GM21526 (cell line): ENCODE results near the gene AOC1.

Source experiments
- ATAC-seq: cut with Tn5 transposase; IDR thresholded peaks from one replicate; pipeline ENCODE4 v1.9.1; 2021; ENCODE audit warnings: moderate library complexity; ENCODE audit not compliant: unreplicated experiment, low FRiP score

Gene AOC1

DNA sequence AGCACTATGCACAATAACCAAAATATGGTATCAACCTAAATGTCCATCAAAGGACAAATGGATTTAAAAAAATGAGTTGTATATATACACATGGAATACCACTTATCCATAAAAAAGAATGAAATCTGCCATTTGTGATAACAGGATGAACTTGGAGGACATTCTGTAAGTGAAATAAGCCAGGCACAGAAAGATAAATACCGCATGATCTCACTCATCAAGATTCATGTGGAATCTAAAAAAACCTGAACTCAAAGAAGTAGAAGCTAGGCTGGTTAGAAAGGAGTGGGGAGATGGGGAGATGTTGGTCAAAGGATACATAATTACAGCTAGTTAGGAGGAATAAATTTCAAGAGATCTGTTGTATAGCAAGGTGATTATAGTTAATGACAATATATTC is 17.3 kb upstream of the AOC1 start:
- ATAC-seq, result no peak

DNA sequence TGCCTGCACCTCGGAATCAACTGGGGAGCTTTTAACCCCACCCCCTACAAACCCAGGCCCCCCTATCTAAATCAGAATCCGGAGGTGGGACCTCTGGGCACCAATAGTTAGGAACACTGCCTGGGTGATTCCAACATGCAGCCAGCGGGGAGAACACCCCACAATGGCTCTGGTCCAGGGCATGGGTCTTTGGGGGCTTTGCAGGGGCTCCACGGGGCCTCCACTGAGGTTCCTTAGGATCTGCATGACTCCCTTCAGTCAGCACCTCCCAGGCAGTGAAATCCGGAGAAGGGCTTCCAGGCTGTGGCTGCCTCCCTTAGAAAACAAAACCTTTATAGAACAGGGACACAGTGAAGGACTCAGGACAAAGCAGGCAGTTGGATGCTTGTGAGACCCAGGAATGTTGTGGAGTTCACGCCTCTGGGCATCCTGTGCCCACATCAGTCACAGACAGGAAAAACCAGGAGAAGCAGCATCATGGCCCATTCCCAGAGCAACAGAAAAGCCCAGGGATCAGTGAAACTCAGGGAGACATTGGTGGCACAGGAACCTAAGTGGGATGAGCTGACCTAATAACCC is 16.5 kb upstream of the AOC1 start:
- ATAC-seq, result no peak

DNA sequence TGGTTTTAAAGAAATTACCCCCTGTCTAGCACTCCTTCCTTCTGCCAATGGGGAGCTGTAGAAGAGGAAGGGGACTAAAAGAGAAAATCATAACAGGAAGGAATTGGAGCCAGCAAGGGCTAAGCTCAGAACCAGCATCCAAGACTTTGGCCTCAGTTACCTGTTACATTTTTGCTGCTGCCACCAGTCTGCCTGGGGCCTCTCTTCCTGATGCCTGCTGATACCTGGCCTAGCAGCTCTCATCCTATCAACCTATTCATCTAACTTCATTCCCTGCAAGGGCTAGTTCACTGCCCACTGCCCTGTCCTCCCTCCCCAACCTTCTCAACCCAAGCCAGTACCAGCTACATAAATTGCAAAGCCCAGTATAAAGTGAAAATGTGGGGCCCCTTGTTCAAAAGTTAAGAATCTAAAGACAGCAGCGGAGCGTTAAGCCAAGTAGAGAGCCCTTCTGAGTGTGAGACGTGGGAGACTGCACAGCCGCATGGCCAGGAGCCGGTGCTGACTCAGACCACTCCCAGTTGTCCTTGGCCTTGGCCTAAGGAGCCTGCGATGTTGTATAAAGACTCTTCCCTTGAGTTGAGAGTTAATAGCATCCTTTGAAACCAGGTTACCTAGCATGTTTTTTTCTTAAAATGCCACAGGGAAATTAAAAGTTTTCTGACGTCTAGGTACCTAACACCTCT is 13.2 kb upstream of the AOC1 start:
- ATAC-seq, result no peak

DNA sequence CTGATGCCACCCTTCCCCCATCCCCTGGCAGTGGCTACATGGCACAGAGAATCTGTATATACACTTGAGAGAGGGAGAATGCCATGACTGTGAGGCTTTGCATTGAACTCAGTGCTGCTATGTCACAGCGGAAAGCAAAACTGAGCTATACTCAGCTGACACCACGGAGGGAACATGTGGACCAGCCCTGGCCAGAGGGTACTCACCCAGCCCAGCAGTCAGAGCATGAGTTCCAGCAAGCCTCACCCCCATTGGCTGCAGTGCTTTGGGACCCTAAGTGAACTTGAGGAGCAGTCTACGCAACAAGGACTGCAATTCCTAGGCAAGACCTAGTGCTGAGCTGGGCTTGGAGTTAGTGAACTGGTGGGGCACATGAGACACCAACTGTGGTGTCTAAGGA is 10.3 kb upstream of the AOC1 start:
- ATAC-seq, result no peak

DNA sequence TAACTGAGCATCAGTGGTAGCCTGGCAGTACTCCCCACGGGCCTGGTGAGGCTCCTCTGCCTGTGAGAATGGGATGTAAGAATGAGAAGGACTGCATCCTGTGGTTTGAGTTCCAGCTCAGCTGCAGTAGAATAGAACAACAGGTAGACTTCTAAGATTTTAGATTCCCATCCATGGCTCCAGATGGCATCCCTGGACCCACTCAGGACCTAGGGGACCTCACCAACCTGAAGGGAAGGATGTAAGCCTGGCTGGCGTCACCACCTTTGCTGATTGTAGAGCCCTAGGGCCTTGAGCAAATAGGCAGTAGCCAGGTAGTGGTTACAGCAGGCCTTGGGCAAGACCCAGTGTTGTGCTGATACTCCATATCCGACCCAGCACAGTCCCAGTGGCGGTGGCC is 9.6 kb upstream of the AOC1 start:
- no peak for ATAC-seq

DNA sequence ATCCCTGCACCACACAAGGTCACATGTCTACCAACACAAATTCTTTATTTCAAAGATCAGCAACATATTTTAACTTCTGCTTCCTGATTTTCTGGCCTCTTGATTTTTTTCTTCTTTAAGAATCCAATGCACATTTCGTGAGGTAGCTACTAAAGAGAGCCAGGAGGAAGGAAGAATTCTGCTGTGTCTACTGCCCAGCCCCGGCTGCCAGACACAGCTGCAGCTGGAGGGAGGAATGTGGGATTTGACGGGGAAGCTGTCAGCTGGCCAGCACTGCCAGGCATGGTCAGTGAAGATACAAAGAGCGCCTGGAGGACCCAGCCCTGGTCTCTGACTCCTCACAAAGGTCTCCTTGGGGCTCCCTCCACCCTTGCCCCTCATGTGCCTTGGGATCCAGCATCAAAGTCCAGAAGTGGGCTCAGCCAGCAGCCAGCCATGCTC is 6.9 kb upstream of the AOC1 start:
- no peak for ATAC-seq

DNA sequence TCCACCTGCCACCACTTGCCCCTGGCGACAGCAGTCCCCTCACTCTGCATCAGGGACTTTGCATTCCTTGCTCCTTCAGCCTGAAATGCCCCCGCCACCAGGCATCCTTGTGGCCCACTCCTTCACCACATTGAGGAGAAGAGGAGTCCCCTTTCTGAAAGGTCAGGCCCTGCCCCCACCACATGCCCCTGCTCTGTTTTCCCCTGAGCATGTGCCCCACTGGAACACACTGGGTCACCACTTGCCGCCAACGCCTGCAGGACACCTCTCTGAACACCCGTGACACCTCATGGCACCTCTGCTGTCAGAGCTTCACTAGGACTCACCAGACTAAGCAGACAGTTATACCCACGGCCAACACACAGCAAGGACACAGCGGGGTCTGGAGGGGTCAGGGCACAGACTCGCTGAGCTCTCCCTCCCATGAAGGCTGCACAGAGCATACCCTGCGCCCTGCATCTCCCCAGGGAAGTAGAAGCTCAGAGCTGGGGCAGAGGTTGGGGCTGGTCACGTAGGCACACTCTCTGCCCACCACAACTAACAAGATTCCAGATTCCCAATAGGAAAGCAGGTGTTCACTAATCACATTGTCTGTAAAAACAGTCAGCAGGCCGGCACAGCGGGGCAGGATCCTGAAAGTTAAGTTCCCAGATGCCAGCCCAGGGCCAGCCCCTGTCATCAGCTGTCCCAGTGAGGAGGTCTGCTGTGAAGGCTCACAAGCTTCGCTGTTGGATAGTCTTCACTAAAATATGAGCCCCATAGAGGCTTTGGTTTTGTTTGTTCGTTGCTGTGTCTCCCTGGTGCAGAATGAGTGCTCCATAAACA is 5.8 kb upstream of the AOC1 start:
- no peak for ATAC-seq

DNA sequence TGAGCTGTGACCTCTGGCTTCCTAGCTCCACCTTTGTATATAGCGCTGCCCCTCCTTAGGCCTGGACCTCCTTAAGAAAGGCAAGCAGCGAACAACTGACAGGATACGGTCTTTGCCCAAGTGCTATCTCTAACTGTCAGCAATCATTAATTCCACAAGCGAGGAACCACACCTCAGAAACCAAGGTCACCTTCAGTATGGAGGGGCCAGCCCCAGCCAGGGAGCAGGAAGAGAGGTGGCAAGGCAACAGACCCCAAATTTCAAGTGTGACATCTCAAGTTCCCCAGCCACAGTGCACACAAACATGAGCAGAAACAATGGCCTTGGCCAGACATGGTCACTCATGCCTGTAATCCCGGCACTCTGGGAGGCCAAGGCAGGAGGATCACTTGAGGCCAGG is 4.8 kb upstream of the AOC1 start:
- no peak for ATAC-seq

DNA sequence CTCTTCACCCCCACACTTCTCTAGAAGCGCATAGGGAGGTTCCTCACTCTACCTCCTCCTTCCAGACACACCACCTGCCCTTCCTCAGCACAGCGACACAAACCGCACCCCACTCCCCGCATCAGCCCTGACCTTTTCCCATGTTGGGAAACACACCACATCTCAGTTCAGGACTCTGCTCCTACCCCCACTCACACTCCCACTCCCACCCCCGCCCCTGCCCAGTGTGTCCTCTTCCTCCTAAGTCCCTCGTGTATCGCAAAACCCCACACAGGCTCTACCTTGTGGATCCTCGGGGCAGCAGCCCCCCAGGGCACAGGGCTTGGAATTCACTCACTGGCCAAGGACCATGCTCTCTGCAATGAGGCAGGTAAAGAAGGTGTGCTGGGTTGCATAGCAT is 4.2 kb upstream of the AOC1 start:
- ATAC-seq, result no peak

DNA sequence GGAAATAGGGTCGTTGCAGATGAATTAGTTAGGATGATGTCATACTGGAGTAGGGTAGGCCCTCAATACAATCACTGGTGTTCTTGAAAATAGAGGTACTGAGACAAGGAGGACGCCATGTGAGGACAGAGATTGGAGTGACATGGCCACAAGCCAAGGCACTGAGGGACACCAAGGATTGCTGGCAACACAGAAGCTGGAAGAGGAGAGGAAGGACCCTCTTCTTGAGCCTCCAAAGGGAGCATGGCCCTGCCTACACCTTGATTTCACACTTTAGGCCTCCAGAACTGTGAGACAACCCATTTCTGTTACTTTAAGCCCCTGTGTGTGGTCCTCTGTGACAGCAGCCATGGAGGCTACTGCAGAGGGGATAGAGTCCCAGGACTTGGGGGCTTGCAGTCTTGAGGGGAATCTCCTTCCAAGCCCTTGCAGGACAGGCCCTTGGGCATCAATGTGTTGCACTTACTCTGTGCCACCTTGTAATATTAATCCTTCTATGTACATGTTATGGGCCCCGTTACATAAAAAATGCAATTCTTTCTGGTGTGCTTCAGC is 3.7 kb upstream of the AOC1 start:
- no peak for ATAC-seq

DNA sequence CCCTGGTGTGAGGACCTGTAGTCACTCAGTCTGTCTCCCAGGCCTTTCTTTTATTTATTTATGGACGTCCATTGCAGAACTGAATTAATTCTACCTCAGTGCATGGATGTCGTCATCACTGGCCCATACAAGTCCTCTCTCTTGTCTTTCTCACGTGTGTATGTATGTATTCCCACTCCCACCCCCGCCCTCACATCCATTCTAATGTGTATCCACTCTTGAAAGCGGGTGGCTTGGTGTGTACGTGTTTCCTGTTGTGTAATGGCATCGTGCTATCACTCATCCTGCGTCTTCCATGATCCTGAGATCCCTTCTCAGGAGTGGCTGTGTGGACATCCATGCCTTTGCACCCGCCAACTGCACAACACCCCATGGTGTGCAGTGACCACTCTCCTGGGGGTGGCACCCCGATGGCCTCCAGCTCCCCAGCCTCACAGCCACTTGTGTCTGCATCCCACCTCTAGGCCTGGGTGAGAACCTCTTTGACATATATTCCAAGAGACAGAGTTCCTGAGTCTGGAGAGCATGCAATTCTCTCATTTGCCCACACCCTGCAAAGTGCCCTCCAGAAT is 3.0 kb upstream of the AOC1 start:
- ATAC-seq, result no peak

DNA sequence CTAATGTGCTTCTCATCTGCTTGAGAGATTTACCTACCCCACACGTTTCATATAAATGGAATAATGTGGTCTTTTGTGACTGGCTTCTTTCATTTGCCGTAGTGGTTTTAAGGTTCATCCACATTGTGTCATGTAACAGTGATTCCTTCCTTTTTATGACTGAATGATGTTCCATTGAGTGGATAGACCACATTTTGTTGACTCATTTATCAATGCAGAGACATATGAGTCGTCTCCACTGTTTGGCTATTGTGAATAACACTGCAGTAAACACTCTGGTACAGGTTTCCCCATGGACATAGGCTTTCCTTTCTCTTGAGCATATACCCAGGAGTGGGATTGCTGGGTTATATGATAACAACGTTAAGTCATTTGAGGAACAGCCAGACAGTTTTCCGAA is 2.0 kb upstream of the AOC1 start:
- ATAC-seq, result no peak

DNA sequence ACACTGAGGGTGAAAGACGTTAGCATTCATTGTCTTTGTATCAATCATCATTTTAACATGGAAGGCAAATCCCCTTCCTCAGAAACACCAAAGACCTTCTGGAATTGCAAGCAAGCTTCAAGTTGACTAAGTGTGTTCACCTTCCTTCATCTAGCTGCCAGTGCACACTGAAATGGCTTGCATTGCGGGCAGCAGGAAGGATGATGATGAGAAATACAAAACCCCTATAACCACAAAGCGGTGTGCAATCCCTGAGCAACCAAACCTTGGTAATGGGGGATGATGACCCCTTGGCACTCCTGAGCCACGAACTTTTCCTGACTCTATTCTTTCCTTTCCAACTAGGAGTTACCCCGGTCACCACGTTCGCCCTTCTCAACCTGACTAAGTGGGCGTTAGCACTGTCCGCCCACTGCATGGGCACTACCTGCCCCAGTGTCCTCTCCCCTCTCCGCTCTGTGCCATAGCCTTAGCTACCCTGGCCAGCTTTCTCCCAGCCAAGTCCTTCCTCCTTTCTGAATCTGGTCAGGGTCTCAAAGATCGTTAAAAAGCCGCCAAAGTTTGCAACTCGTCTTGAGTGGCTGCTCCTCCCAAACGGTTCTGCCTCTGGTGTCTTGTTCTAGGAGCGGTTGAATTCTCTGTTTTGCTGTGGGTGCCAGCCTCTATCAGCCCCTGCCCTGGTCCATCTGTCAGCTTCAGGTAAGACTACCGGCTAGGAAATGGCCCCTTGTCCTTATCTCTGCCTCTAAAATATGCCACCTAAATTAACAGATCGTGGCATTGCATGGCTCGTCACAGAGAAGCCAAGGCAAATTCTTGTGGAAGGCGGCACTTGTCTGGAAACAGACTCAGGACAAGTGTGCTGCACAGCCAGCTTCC is 586 bp upstream of the AOC1 start:
- ATAC-seq, result no peak

DNA sequence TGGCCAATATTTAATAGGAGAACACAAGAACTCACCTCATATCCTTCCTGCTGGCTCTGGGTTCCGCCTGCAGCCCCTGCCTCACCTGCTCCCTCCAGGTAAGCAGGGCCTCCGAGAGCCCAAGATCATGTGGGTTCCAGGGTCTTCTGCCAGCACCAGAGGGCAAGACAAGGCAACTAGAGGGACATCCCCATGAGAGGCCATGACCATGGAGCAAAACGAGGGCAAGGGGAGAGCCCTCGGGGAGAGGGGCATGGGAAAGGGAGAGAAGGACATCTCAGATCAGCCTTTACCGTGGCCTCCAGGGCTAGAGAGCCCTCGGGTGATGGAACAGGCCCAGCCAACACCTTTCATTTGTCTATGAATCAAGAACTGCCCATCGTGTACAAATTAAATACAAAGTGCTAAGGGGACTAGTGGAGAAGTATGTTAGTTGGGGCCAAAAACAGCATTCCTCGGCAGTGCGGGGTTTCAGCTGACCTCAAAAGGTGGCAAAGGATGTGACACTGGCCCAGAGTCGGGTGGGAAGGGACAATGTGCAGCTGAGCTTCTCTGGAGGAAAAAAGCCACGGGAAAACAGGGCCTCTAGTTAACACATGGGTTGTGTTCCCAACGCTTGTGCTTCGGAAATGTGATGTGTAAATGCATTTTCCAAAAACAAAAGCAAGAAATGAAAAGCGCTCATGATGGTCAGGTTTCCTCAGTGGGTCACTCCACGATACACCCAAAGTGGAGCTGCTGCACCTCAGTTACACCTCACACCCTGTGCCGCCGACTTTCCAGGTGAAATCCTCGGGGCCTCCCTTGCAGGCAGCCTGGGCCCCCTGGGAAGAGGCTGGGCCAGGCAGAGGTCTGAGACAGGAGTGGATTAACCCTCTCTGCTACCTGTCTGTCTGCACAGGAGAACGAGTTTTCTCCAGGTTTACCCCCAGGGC is 2.0 kb downstream of the AOC1 start:
- no peak for ATAC-seq

DNA sequence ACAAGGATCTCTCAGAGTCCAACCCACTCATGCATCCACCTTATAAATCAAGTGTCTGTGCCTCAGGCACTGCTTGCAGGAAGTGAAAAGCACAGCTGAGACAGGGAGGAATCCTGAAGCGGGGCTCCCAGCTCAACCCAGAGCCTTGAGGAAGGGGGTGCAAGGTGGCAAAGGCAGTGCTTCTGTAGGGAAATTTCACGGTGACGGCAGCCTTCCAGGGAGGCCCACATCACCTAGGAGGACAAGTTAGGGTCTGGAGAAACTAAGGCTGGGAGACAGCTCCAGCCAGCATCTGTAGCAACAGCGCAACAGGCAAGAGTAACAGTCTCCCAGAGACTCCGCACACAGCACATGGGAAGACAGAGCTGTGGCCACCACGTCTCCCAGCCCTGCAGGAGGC is 2.7 kb downstream of the AOC1 start:
- no peak for ATAC-seq

DNA sequence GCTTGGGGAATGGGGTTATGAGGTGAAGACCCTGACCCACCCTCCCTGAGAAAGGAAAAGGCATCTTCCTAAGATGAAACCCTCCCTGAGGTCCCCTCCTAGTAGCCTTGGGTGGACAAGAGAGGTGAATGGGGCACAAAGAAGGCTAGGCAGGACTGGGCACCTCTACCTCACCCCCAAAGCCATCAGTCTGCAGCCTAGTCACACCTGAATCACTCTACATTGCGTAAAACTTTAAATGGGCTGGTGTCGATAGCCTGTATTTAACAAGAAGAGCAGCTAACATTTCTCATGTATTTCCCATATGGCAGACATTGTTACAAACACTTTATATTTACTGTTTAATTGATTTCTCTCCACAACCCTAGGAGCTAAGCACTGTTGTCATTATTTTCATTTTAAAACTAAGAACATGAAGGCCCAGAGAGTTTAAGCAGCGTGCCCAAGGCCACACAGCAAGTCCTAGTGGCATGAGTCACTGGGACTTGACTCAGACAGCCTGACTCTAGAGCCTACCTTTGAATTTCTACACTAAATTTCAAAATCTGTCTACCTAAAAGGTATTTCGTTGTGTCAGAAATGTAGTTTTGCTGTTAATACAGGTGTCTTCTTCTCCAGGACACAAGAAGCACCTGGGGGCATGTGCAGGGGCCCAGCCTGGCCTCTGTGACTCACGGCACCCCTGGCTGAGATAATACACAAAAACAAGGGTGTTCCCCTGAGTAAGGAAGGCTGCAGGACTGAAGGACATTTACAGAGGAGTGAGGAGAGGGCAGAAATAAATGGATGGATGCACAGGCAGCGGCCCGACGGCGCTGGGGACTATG is 3.4 kb downstream of the AOC1 start:
- ATAC-seq, result no peak

DNA sequence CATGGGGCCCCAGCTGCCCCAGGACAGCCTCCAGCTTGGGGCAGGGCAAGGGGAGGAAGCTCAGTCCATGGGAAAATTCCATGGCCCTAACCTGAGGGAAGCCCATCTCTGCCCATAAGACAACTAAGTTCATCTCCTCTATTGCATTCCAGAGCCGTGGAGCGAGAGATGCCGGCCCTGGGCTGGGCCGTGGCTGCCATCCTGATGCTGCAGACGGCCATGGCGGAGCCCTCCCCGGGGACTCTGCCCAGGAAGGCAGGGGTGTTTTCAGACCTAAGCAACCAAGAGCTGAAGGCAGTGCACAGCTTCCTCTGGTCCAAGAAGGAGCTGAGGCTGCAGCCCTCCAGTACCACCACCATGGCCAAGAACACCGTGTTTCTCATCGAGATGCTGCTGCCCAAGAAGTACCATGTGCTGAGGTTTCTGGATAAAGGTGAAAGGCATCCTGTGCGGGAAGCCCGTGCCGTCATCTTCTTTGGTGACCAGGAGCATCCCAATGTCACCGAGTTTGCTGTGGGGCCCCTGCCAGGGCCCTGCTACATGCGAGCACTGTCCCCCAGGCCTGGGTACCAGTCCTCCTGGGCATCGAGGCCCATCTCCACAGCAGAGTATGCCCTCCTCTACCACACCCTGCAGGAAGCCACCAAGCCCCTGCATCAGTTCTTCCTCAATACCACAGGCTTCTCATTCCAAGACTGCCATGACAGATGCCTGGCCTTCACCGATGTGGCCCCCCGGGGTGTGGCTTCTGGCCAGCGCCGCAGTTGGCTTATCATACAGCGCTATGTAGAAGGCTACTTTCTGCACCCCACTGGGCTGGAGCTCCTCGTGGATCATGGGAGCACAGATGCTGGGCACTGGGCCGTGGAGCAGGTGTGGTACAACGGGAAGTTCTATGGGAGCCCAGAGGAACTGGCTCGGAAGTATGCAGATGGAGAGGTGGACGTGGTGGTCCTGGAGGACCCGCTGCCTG is 4.3 kb downstream of the AOC1 start:
- no peak for ATAC-seq
